ENCODE results near the gene AACS.

- TF ChIP-seq CBX3 (IDR thresholded peaks at IDR 0.05; ENCODE audit: borderline replicate concordance, low read depth) = no peak
- TF ChIP-seq HCFC1 (IDR thresholded peaks at IDR 0.05; ENCODE audit: low read length) = no peak
- TF ChIP-seq ZNF274 (IDR thresholded peaks at IDR 0.05; ENCODE audit: insufficient read depth, insufficient read length) = no peak
- TF ChIP-seq ZNF217 (IDR thresholded peaks at IDR 0.05) = no peak
- TF ChIP-seq CTCF (IDR thresholded peaks at IDR 0.05 in 2 of 3, conservative IDR thresholded peaks at IDR 0.05 in 1 of 3; ENCODE audit: control insufficient read depth in 2 of 3, extremely low read depth in 1 of 3, insufficient read depth in 1 of 3, low read depth in 3 of 3, low read length in 3 of 3) = no peak
- no peak for TF ChIP-seq NR2F1 (conservative IDR thresholded peaks at IDR 0.05)
- no peak for TF ChIP-seq MYC (IDR thresholded peaks at IDR 0.05; ENCODE audit: insufficient read depth, insufficient read length, insufficient replicate concordance, low read length, severe bottlenecking)
- no peak for TF ChIP-seq SIN3A (IDR thresholded peaks at IDR 0.05; ENCODE audit: low read depth, low read length)
- no peak for TF ChIP-seq POLR2A (IDR thresholded peaks at IDR 0.05; ENCODE audit: low read depth, low read length)
Measured at GRCh38 chr12:125070112-125070511, 4.9 kb downstream of the AACS start.
